ENCODE measurements around the gene ETDA. TPM values are rescaled to one million over a fixed set of nuclear protein-coding genes. Genes with fewer than 3 reads are reported as not detected.
"Not testable (repeated sequence)": the region's sequence is repeated elsewhere in the genome, so short reads cannot be mapped to it uniquely, and the experiment has no call there.

ETDA gene
- polyA plus RNA-seq, 2 of the 4 experiments (the other 2 are of a cell fraction) = not detected

DNA sequence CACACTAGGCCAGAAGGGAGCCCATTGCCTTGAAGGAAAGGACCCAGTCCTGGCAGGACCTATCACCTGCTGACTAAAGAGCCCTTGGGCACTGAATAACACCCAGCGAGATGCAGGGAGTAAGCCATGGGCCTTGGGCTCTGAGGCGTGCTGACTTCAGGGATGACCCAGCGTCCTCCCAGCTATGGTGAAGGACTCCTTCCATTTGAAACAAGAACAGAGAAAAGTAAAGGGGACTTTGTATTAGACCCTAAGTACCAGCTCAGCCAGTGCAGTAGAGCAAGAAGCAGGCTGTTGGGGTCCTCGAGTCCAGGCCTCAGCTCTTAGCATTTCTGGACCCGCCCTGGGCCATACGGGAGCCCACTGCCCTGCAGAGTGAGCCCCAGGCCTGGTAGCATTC lies 5.1 kb downstream of the ETDA start:
- TF ChIP-seq HOXB13 (CRISPR knock-in tag; IDR thresholded peaks at IDR 0.05; ENCODE audit: low read depth) (no peak), REST (IDR thresholded peaks at IDR 0.05) (no peak), KDM1A (IDR thresholded peaks at IDR 0.05; ENCODE audit: low read depth) (no peak), E2F6 (IDR thresholded peaks at IDR 0.05; ENCODE audit: borderline replicate concordance, low read depth) (no peak), ESRRA (IDR thresholded peaks at IDR 0.05; ENCODE audit: borderline replicate concordance, low read length) (no peak)
- Histone ChIP-seq H3K9me3 (no peaks in the 10 kb centered on the region), H3K4me2 (no peak overlapping the region), H3K4me3 (no peak overlapping the region), H3K27ac (no peak overlapping the region), H3K4me1 (no peaks in the 10 kb centered on the region)
- CTCF ChIA-PET = no interaction called here
- no peak for ATAC-seq
- 17% methylated on average over 2 of the region's 6 CpGs for WGBS (ENCODE audit: missing lambda C conversion rate)
- DNase-seq (ENCODE audit: low read depth in 1 of 2, low spot score in 1 of 2) = no peak
- POLR2A ChIA-PET = no interaction called here
- FAIRE-seq = no peak

GRCh38 chrX:135257469-135257868 lies 5.6 kb downstream of the ETDA start:
- Histone ChIP-seq H3K27ac (no peak overlapping the region), H3K4me2 (no peak overlapping the region), H3K9me3 (no peaks in the 10 kb centered on the region), H3K4me1 (no peaks in the 10 kb centered on the region), H3K4me3 (no peak overlapping the region)
- ATAC-seq (no peak), FAIRE-seq (no peak), DNase-seq (ENCODE audit: low read depth in 1 of 2, low spot score in 1 of 2) (no peak)
- 83% methylated on average over 6 of the region's 6 CpGs for WGBS (ENCODE audit: missing lambda C conversion rate)
- TF ChIP-seq EHF (CRISPR knock-in tag; IDR thresholded peaks at IDR 0.05) (no peak), PBX3 (IDR thresholded peaks at IDR 0.05) (no peak), RAD21 (conservative IDR thresholded peaks at IDR 0.05 in 1 of 2, IDR thresholded peaks at IDR 0.05 in 1 of 2) (no peak), POLR2A (IDR thresholded peaks at IDR 0.05; ENCODE audit: low read length) (no peak), TP53 (CRISPR knock-in tag; IDR thresholded peaks at IDR 0.05) (no peak), CBX8 (IDR thresholded peaks at IDR 0.05) (no peak), MAZ (IDR thresholded peaks at IDR 0.05; ENCODE audit: borderline replicate concordance, low read depth, low read length) (no peak), CBX2 (IDR thresholded peaks at IDR 0.05; ENCODE audit: borderline replicate concordance, low read depth) (no peak), HDAC2 (IDR thresholded peaks at IDR 0.05) (no peak), HEYL (CRISPR knock-in tag; IDR thresholded peaks at IDR 0.05) (no peak), ZFP36 (IDR thresholded peaks at IDR 0.05; ENCODE audit: borderline replicate concordance, partially characterized antibody) (no peak)
- TF ChIP-seq, protein P1, sequence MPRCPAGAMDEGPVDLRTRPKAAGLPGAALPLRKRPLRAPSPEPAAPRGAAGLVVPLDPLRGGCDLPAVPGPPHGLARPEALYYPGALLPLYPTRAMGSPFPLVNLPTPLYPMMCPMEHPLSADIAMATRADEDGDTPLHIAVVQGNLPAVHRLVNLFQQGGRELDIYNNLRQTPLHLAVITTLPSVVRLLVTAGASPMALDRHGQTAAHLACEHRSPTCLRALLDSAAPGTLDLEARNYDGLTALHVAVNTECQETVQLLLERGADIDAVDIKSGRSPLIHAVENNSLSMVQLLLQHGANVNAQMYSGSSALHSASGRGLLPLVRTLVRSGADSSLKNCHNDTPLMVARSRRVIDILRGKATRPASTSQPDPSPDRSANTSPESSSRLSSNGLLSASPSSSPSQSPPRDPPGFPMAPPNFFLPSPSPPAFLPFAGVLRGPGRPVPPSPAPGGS (IDR thresholded peaks at IDR 0.05) = no peak
- TF ChIP-seq, protein P2, sequence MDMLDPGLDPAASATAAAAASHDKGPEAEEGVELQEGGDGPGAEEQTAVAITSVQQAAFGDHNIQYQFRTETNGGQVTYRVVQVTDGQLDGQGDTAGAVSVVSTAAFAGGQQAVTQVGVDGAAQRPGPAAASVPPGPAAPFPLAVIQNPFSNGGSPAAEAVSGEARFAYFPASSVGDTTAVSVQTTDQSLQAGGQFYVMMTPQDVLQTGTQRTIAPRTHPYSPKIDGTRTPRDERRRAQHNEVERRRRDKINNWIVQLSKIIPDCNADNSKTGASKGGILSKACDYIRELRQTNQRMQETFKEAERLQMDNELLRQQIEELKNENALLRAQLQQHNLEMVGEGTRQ (IDR thresholded peaks at IDR 0.05) = no peak
- TF ChIP-seq, protein P3, sequence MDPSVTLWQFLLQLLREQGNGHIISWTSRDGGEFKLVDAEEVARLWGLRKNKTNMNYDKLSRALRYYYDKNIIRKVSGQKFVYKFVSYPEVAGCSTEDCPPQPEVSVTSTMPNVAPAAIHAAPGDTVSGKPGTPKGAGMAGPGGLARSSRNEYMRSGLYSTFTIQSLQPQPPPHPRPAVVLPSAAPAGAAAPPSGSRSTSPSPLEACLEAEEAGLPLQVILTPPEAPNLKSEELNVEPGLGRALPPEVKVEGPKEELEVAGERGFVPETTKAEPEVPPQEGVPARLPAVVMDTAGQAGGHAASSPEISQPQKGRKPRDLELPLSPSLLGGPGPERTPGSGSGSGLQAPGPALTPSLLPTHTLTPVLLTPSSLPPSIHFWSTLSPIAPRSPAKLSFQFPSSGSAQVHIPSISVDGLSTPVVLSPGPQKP (IDR thresholded peaks at IDR 0.05; ENCODE audit: low read depth, low read length) = no peak
- CTCF ChIA-PET = no interaction called here
- POLR2A ChIA-PET = no interaction called here

- H3K4me2 ChIP-seq; FAIRE-seq; ATAC-seq; H3K9me3 ChIP-seq; CTCF ChIA-PET; H3K4me1 ChIP-seq; H3K27ac ChIP-seq; H3K4me3 ChIP-seq; POLR2A ChIA-PET; DNase-seq (ENCODE audit: low read depth in 1 of 2, low spot score in 1 of 2): not testable (repeated sequence)
- WGBS (ENCODE audit: missing lambda C conversion rate) = 47% methylated on average over 2 of the region's 2 CpGs
Measured at GRCh38 chrX:135260976-135261375, 9.1 kb downstream of the ETDA start.

DNA sequence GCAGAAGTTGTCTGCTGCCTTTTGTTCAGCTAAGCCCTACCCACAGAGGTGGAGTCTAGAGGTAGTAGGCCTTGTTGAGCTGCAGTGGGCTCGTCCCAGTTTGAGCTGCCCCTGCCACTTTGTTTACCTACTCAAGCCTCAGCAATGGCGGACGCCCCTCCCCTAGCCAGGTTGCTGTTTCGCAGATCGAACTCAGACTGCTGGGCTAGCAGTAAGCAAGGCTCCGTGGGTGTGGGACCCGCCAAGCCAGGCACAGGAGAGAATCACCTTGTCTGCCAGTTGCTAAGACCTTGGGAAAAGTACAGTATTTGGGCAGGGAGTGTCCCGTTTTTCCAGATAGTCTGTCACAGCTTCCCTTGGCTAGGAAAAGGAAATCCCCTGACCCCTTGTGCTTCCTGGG lies 11.5 kb downstream of the ETDA start:
- CTCF ChIA-PET, POLR2A ChIA-PET: not testable (repeated sequence)

More for the DNA sequence above, 11.5 kb downstream of the ETDA start:
- not testable (repeated sequence) for H3K4me2 ChIP-seq; H3K4me1 ChIP-seq; DNase-seq (ENCODE audit: low read depth in 1 of 2, low spot score in 1 of 2); ATAC-seq; FAIRE-seq; H3K9me3 ChIP-seq; H3K4me3 ChIP-seq; H3K27ac ChIP-seq
- 26% methylated on average over 7 of the region's 8 CpGs for WGBS (ENCODE audit: missing lambda C conversion rate)

Data from A549 (cell line).